Ovary (tissue), 9 donors: ENCODE results near the gene DHRS7C. TPM values are rescaled to one million over a fixed set of nuclear protein-coding genes. Genes with fewer than 3 reads are reported as not detected.

Experiments
- DNase-seq, 5 donors: peaks; one replicate each; pipeline ENCODE4 v3.0.0-alpha.2; 2019 to 2020
- H3K27ac ChIP-seq, 2 donors: fragments of 200-600 bp; one replicate each; pipeline versions ENCODE4 v1.5.1 to v1.8.0; 2019 to 2022
- H3K27me3 ChIP-seq: fragments of 200-600 bp; one replicate; pipeline ENCODE4 v1.8.0; 2022
- H3K36me3 ChIP-seq: fragments of 200-600 bp; sonication (generic); one replicate; pipeline ENCODE4 v1.5.1; 2019
- H3K4me1 ChIP-seq: one replicate; pipeline ENCODE4 v1.8.1; 2013; ENCODE audit warnings: mild to moderate bottlenecking, moderate library complexity; ENCODE audit not compliant: insufficient read depth
- H3K4me3 ChIP-seq: fragments of 200-600 bp; sonication (generic); one replicate; pipeline ENCODE4 v1.5.1; 2017
- H3K9me3 ChIP-seq, 2 donors: fragments of 200-600 bp in 1 of 2; sonication (generic) in 1 of 2; one replicate each; pipeline versions ENCODE4 v1.5.1 to v1.8.1; 2013 to 2019; ENCODE audit warnings: mild to moderate bottlenecking in 1 of 2, moderate library complexity in 1 of 2
- EP300 ChIP-seq: sonication (generic); formaldehyde crosslinking; IDR thresholded peaks from one replicate; pipeline ENCODE4 v1.6.1; 2017; ENCODE audit warnings: antibody characterized with exemption
- POLR2A ChIP-seq: fragments of 450-650 bp; IDR thresholded peaks from one replicate; pipeline ENCODE4 v1.6.1; 2017; ENCODE audit warnings: antibody characterized with exemption, mild to moderate bottlenecking, moderate library complexity
- WGBS, 3 donors: extraction: QIAGEN DNeasy Blood & Tissue Kit in 1 of 3; methylation state at CpG; one replicate each; pipeline versions ENCODE4 v1.1.5 to v1.1.7; 2013 to 2017; 5-methylcytosine and 5-hydroxymethylcytosine counted together
- intact Hi-C, 4 donors: fragments of 100-400 bp; cut with DNase I; formaldehyde crosslinking; loops; one replicate each; pipeline versions ENCODE4 v1.11.0 to v1.15.1; 2022 to 2023
- polyA plus RNA-seq, 2 donors: library from polyadenylated mRNA; stranded (reverse); fragments of 200-250 nt in 1 of 2; fragments of 350-450 nt in 1 of 2; fragmentation: Illumina TruSeq in 1 of 2; extraction: RNeasy Lipid Tissue Mini Kit (QIAGEN cat#74804) in 1 of 2; gene quantifications; one replicate each; pipeline ENCODE4 v1.2.3, GENCODE V29; 2013 to 2014
- total RNA-seq, 7 donors: library from RNA; depleted of rRNA in 2 of 7; stranded (reverse); fragments of >200 nt in 2 of 7; fragmentation: NEBNext Ultra II Directional in 3 of 7; extraction: Animal tissue kit (Norgen Biotek cat#: 25700) in 3 of 7; gene quantifications; one replicate each; pipeline versions ENCODE4 v1.1.0 to v1.2.4, GENCODE V29; 2016 to 2023
- TF ChIP-seq, protein P1 (sequence below), 3 donors: fragments of 450-650 bp in 2 of 3; fragments of 200-600 bp in 1 of 3; IDR thresholded peaks; one replicate each; pipeline versions ENCODE4 v1.5.1 to v1.8.0; 2016 to 2022; ENCODE audit warnings: antibody characterized with exemption in 3 of 3, mild to moderate bottlenecking in 1 of 3
- donor health status: DM: no; HTN: no; CAD: no; lungs with moderate emphysema.
- donor health status: DM: no; HTN: no; CAD: no.
- donor health status: Bipolar disorder and iron deficiency.
- donor health status: DM: yes; HTN: yes; CAD: no.
- donor health status: DM: no; HTN: no; CAD: no.
- donor health status: DM: yes; HTN: yes; CAD: no.

DHRS7C gene
- total and polyA plus RNA-seq, 9 donors, result not detected

DNA sequence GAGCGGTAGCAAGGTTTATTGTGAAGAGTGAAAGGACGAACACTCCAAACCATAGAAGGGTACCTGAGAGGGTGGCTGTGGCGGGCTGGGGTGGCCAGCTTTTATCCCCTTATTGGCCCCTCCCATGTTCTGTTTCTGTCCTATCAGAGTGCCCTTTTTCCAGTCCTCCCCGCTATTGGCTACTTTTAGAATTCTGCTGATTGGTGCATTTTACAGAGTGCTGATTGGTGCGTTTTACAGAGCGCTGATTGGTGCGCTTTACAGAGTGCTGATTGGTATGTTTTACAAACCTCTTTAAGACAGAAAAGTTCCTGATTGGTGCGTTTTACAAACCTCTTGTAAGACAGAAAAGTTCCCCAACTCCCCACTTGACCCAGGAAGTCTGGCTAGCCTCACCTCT lies 18.0 kb upstream of the DHRS7C start:
- H3K27me3 ChIP-seq, result no peaks in the 10 kb centered on the region
- H3K36me3 ChIP-seq, result no peaks in the 10 kb centered on the region
- no peaks in the 10 kb centered on the region for H3K9me3 ChIP-seq
- DNase-seq, result no peak
- H3K27ac ChIP-seq, result no peak overlapping the region
- intact Hi-C loops, result no loop called here
- no peak overlapping the region for H3K4me3 ChIP-seq
- no peaks in the 10 kb centered on the region for H3K4me1 ChIP-seq
- TF ChIP-seq, protein P1, sequence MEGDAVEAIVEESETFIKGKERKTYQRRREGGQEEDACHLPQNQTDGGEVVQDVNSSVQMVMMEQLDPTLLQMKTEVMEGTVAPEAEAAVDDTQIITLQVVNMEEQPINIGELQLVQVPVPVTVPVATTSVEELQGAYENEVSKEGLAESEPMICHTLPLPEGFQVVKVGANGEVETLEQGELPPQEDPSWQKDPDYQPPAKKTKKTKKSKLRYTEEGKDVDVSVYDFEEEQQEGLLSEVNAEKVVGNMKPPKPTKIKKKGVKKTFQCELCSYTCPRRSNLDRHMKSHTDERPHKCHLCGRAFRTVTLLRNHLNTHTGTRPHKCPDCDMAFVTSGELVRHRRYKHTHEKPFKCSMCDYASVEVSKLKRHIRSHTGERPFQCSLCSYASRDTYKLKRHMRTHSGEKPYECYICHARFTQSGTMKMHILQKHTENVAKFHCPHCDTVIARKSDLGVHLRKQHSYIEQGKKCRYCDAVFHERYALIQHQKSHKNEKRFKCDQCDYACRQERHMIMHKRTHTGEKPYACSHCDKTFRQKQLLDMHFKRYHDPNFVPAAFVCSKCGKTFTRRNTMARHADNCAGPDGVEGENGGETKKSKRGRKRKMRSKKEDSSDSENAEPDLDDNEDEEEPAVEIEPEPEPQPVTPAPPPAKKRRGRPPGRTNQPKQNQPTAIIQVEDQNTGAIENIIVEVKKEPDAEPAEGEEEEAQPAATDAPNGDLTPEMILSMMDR (IDR thresholded peaks at IDR 0.05), result no peak
- TF ChIP-seq EP300 (no peak), POLR2A (no peak)
- WGBS, 3 donors, result 92 to 93% (median 92%) methylated on average over 8 of the region's 8 CpGs

DNA sequence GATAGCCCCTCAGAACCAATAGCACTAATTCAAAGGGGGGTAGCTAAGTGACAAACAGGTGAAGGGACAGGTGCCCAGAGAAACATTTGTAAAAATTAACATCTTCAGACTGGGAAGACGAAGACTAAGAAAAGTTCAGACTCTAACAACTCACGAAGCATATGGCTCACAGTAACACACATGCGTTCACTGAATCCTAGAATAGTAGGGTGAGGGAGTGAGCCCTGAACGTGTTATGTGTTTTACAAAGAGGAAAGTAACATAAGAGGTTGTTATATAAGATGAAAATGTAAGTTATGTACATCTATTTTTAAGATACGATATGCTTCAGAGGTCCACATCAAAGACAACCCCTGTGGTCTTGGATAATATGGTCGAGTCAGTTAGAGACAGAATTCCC lies 15.3 kb upstream of the DHRS7C start:
- Histone ChIP-seq H3K27ac (no peak overlapping the region), H3K4me3 (no peak overlapping the region), H3K4me1 (peaks cover 2% of the 10 kb centered on the region), H3K27me3 (no peaks in the 10 kb centered on the region), H3K9me3 (no peaks in the 10 kb centered on the region), H3K36me3 (no peaks in the 10 kb centered on the region)
- DNase-seq, result no peak
- TF ChIP-seq, protein P1 (IDR thresholded peaks at IDR 0.05), result no peak
- TF ChIP-seq EP300, result no peak
- no peak for TF ChIP-seq POLR2A
- intact Hi-C loops, result no loop called here
- 58 to 65% (median 65%) methylated on average over 6 of the region's 6 CpGs for WGBS, 3 donors

DNA sequence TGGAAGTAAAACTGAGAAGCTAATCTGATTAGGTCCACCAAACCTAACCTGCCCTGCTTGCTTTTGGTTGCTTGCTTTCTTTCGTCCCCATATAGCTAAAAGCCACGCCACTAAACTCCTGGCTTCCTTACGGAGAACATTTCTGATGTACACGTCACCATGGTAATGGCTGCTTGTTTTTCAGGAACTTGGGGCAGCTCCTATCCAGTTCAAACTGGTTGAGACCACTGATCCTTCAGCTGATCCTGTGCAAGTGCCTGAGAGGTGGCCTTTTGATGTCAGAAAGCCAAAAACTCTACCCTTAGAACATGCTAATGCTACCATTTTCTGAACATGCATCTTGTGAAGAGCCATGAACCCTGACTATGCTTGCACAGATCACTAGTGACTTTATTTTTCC lies 14.4 kb upstream of the DHRS7C start:
- intact Hi-C loops, result no loop called here
- H3K36me3 ChIP-seq, result no peaks in the 10 kb centered on the region
- no peaks in the 10 kb centered on the region for H3K9me3 ChIP-seq
- WGBS, 3 donors, result 56 to 62% (median 58%) methylated on average over 4 of the region's 4 CpGs
- no peak overlapping the region for H3K27ac ChIP-seq
- no peak overlapping the region for H3K4me3 ChIP-seq
- H3K27me3 ChIP-seq, result no peaks in the 10 kb centered on the region
- H3K4me1 ChIP-seq, result peaks cover 2% of the 10 kb centered on the region
- TF ChIP-seq EP300 (no peak), POLR2A (no peak)
- TF ChIP-seq, protein P1 (IDR thresholded peaks at IDR 0.05), result no peak
- DNase-seq, result no peak

DNA sequence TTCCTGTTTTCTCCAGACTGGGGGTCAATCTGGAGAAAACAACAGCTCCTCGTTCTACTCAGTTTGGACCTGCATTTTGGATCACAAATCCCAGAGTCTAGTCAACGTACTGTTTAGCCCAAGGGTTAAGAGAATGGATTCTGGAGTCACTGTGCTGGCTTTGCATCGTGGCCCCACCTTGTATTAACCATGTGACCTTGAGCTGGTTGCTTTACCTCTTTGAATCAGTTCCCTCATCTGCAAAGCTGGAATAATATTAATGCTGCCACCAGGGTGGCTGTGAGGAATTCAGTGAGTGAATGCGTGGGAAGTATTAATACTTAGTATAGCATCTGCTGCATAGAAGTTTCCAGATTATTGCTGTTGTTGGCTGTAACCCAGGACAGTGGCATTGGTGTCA lies 11.3 kb upstream of the DHRS7C start:
- Histone ChIP-seq H3K27me3 (no peaks in the 10 kb centered on the region), H3K4me3 (no peak overlapping the region), H3K9me3 (no peaks in the 10 kb centered on the region), H3K27ac (no peak overlapping the region), H3K4me1 (peaks cover 2% of the 10 kb centered on the region), H3K36me3 (no peaks in the 10 kb centered on the region)
- DNase-seq, result no peak
- TF ChIP-seq POLR2A (no peak), EP300 (no peak)
- TF ChIP-seq, protein P1 (IDR thresholded peaks at IDR 0.05), result no peak
- 33 to 62% (median 39%) methylated on average over 4 of the region's 4 CpGs for WGBS, 3 donors
- intact Hi-C loops, result no loop called here

DNA sequence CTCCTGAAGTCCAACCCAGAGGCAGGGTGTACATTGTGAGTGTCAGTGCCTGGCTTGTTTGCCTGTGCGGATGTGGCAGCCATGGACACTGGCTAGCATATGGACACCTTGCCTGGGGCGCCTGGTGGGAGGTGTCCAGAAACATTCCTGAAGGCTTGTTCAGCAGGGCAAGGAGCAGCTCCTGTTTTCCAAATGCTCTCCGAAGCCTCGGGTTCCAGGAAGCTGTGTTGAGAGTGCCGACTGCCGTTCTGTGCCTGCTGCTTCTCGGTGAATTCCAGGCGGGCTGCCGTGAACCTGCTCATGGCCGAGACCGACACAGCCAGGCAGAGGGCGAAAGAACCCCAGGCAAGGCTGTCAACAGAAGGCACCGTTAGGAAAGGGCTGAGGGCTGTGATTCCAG lies 10.9 kb upstream of the DHRS7C start:
- H3K27me3 ChIP-seq, result no peaks in the 10 kb centered on the region
- H3K4me3 ChIP-seq, result no peak overlapping the region
- no peaks in the 10 kb centered on the region for H3K36me3 ChIP-seq
- peaks cover 2% of the 10 kb centered on the region for H3K4me1 ChIP-seq
- intact Hi-C loops, result no loop called here
- H3K9me3 ChIP-seq, result no peaks in the 10 kb centered on the region
- no peak overlapping the region for H3K27ac ChIP-seq
- peak in 1 of 5 donors; percentile 19 for DNase-seq
- TF ChIP-seq EP300 (no peak), POLR2A (no peak)
- TF ChIP-seq, protein P1 (IDR thresholded peaks at IDR 0.05), result no peak
- 31 to 66% (median 44%) methylated on average over 13 of the region's 13 CpGs for WGBS, 3 donors
